Activated CD4-positive, alpha-beta T cell treated with anti-CD3 and anti-CD28 coated beads, Interleukin-2, amount 50 U/mL, for 1 hour (primary cell): Measurements from ENCODE around the gene SDC1.
"Not testable (repeated sequence)": the region's sequence is repeated elsewhere in the genome, so short reads cannot be mapped to it uniquely, and the experiment has no call there.

Source experiments
- DNase-seq: peaks from one replicate; pipeline ENCODE4 v3.0.0-alpha.2; 2020

SDC1 gene

GRCh38 chr2:20195431-20196033, 29.4 kb downstream of the SDC1 start:
- no peak for DNase-seq

GRCh38 chr2:20195016-20195411, 29.9 kb downstream of the SDC1 start:
- not testable (repeated sequence) for DNase-seq

- DNase-seq, result no peak
Measured at GRCh38 chr2:20194097-20195015, 30.6 kb downstream of the SDC1 start.

- DNase-seq, result no peak
Measured at GRCh38 chr2:20193185-20193584, 31.7 kb downstream of the SDC1 start.

- no peak for DNase-seq
Measured at GRCh38 chr2:20192781-20193180, 32.1 kb downstream of the SDC1 start.

GRCh38 chr2:20191714-20192569, 33.0 kb downstream of the SDC1 start:
- DNase-seq, result no peak

- DNase-seq, result no peak
Measured at GRCh38 chr2:20190876-20191713, 33.8 kb downstream of the SDC1 start.

- DNase-seq, result no peak
Measured at GRCh38 chr2:20190170-20190569, 34.8 kb downstream of the SDC1 start.

- no peak for DNase-seq
Measured at GRCh38 chr2:20189299-20189931, 35.5 kb downstream of the SDC1 start.

GRCh38 chr2:20188851-20189250, 36.1 kb downstream of the SDC1 start:
- DNase-seq, result no peak

GRCh38 chr2:20188201-20188600, 36.7 kb downstream of the SDC1 start:
- no peak for DNase-seq

GRCh38 chr2:20187331-20187730, 37.6 kb downstream of the SDC1 start:
- no peak for DNase-seq

GRCh38 chr2:20186855-20187187, 38.1 kb downstream of the SDC1 start:
- no peak for DNase-seq

- no peak for DNase-seq
Measured at GRCh38 chr2:20186078-20186854, 38.7 kb downstream of the SDC1 start.

GRCh38 chr2:20185176-20186022, 39.5 kb downstream of the SDC1 start:
- no peak for DNase-seq

GRCh38 chr2:20184067-20184938, 40.6 kb downstream of the SDC1 start:
- DNase-seq, result no peak

GRCh38 chr2:20183373-20183772, 41.6 kb downstream of the SDC1 start:
- no peak for DNase-seq

GRCh38 chr2:20182241-20182931, 42.5 kb downstream of the SDC1 start:
- no peak for DNase-seq

GRCh38 chr2:20181761-20182160, 43.2 kb downstream of the SDC1 start:
- DNase-seq, result no peak
